Inferior parietal cortex (tissue), 1 donor: ENCODE data around the gene C21orf91.
"Not testable (repeated sequence)": the region's sequence is repeated elsewhere in the genome, so short reads cannot be mapped to it uniquely, and the experiment has no call there.

Experiments
- DNase-seq: peaks from one replicate; pipeline ENCODE4 v3.0.0-alpha.2; 2016; ENCODE audit errors: extremely low spot score

C21orf91 gene

GRCh38 chr21:17777072-17777765 is 41.9 kb downstream of the C21orf91 start:
- DNase-seq, result no peak

- no peak for DNase-seq
Measured at GRCh38 chr21:17775431-17776126, 43.6 kb downstream of the C21orf91 start.

- not testable (repeated sequence) for DNase-seq
Measured at GRCh38 chr21:17775021-17775420, 44.1 kb downstream of the C21orf91 start.

GRCh38 chr21:17769447-17769845 is 49.7 kb downstream of the C21orf91 start:
- no peak for DNase-seq

- DNase-seq, result no peak
Measured at GRCh38 chr21:17768840-17769446, 50.2 kb downstream of the C21orf91 start.

- no peak for DNase-seq
Measured at GRCh38 chr21:17765207-17765606, 53.9 kb downstream of the C21orf91 start.

- DNase-seq, result no peak
Measured at GRCh38 chr21:17763288-17764037, 55.7 kb downstream of the C21orf91 start.

- no peak for DNase-seq
Measured at GRCh38 chr21:17759511-17760178, 59.5 kb downstream of the C21orf91 start.

GRCh38 chr21:17758683-17759082 is 60.5 kb downstream of the C21orf91 start:
- no peak for DNase-seq

- no peak for DNase-seq
Measured at GRCh38 chr21:17757671-17758070, 61.5 kb downstream of the C21orf91 start.

- no peak for DNase-seq
Measured at GRCh38 chr21:17753736-17754135, 65.4 kb downstream of the C21orf91 start.

GRCh38 chr21:17752171-17752570 is 67.0 kb downstream of the C21orf91 start:
- no peak for DNase-seq

GRCh38 chr21:17746920-17747319 is 72.2 kb downstream of the C21orf91 start:
- DNase-seq, result no peak

GRCh38 chr21:17745086-17745485 is 74.1 kb downstream of the C21orf91 start:
- no peak for DNase-seq

- no peak for DNase-seq
Measured at GRCh38 chr21:17742940-17743592, 76.1 kb downstream of the C21orf91 start.

GRCh38 chr21:17742181-17742580 is 77.0 kb downstream of the C21orf91 start:
- no peak for DNase-seq
